ENCODE data around the gene FAM234B.

Gene FAM234B

GRCh38 chr12:13121568-13121967, 77.4 kb downstream of the FAM234B start:
- DNase-seq: no peak

GRCh38 chr12:13124656-13125505, 80.7 kb downstream of the FAM234B start:
- peak; percentile 74 for DNase-seq

GRCh38 chr12:13125996-13126395, 81.8 kb downstream of the FAM234B start:
- DNase-seq: no peak

- no peak for DNase-seq
Measured at GRCh38 chr12:13126494-13126893, 82.3 kb downstream of the FAM234B start.

- DNase-seq: no peak
Measured at GRCh38 chr12:13127444-13127843, 83.3 kb downstream of the FAM234B start.

GRCh38 chr12:13128291-13128965, 84.2 kb downstream of the FAM234B start:
- DNase-seq: peak; percentile 54

- peak; percentile 32 for DNase-seq
Measured at GRCh38 chr12:13130981-13131380, 86.8 kb downstream of the FAM234B start.
